Neural cell (in vitro differentiated cells): ENCODE measurements around the gene ZNF532. TPM values are rescaled to one million over a fixed set of nuclear protein-coding genes. Genes with fewer than 3 reads are reported as not detected.

ENCODE experiments used
- H2AFZ ChIP-seq: fragments of 200-600, 300-800 bp; sonication (generic), shearing (Covaris generic); 2 replicates; pipeline ENCODE4 v1.6.0; 2014; ENCODE audit warnings: low read depth, mild to moderate bottlenecking, antibody characterized with exemption, low read length, moderate library complexity
- H3F3A ChIP-seq: fragments of 200-600 bp; shearing (Covaris generic); 2 replicates; pipeline ENCODE4 v1.6.1; 2016; ENCODE audit warnings: mild to moderate bottlenecking, moderate library complexity, mixed read lengths, antibody characterized with exemption, low read length; ENCODE audit not compliant: insufficient read depth, poor library complexity, severe bottlenecking
- H3K27ac ChIP-seq: fragments of 200-600, 300-800 bp; sonication (generic), shearing (Covaris generic); 2 replicates; pipeline ENCODE4 v1.5.1; 2014; ENCODE audit warnings: mild to moderate bottlenecking, low read length, moderate library complexity
- H3K27me3 ChIP-seq: fragments of 300-800, 200-600 bp; sonication (generic), shearing (Covaris generic); 2 replicates; pipeline ENCODE4 v1.6.0; 2014; ENCODE audit warnings: mild to moderate bottlenecking, low read depth, low read length, moderate library complexity; ENCODE audit not compliant: insufficient read depth
- H3K36me3 ChIP-seq: fragments of 300-800, 200-600 bp; sonication (generic), shearing (Covaris generic); 2 replicates; pipeline ENCODE4 v1.5.1; 2014; ENCODE audit warnings: mild to moderate bottlenecking, antibody characterized with exemption, low read length, moderate library complexity; ENCODE audit not compliant: insufficient read depth
- H3K4me2 ChIP-seq: fragments of 300-800, 200-600 bp; sonication (generic), shearing (Covaris generic); 2 replicates; pipeline ENCODE4 v1.6.0; 2014; ENCODE audit warnings: mild to moderate bottlenecking, low read length
- H3K4me3 ChIP-seq: fragments of 300-800, 200-600 bp; sonication (generic), shearing (Covaris generic); 2 replicates; pipeline ENCODE4 v1.5.1; 2014; ENCODE audit warnings: mild to moderate bottlenecking, low read length, moderate library complexity
- H3K79me2 ChIP-seq: fragments of 200-600 bp; shearing (Covaris generic); replicated peaks from 2 replicates; pipeline ENCODE4 v1.6.0; 2014; ENCODE audit warnings: mild to moderate bottlenecking, low read length, moderate library complexity; ENCODE audit not compliant: insufficient read depth
- H3K9ac ChIP-seq: fragments of 300-800, 200-600 bp; sonication (generic), shearing (Covaris generic); 2 replicates; pipeline ENCODE4 v1.6.1; 2016; ENCODE audit warnings: mild to moderate bottlenecking, low read length, mixed read lengths
- H3K9me2 ChIP-seq: fragments of 200-600 bp; shearing (Covaris generic); 2 replicates; pipeline ENCODE4 v1.6.1; 2016; ENCODE audit warnings: mild to moderate bottlenecking, low read length, mixed read lengths; ENCODE audit not compliant: insufficient read depth
- H3K9me3 ChIP-seq: fragments of 200-600, 300-800 bp; sonication (generic), shearing (Covaris generic); 2 replicates; pipeline ENCODE4 v1.6.1; 2016; ENCODE audit warnings: mild to moderate bottlenecking, mixed run types, low read length, moderate library complexity, mixed read lengths
- H4K20me1 ChIP-seq: fragments of 200-600 bp; shearing (Covaris generic); 2 replicates; pipeline ENCODE4 v1.6.1; 2016; ENCODE audit warnings: mild to moderate bottlenecking, mixed run types; ENCODE audit not compliant: insufficient read depth
- CTCF ChIP-seq: fragments of 450-650 bp; IDR thresholded peaks from 2 replicates; pipeline ENCODE4 v1.5.1; 2014; ENCODE audit warnings: antibody characterized with exemption, mild to moderate bottlenecking, moderate library complexity; ENCODE audit not compliant: poor library complexity, severe bottlenecking
- EP300 ChIP-seq: fragments of 450-650 bp; conservative IDR thresholded peaks from 2 replicates; pipeline ENCODE4 v1.6.1; 2014; ENCODE audit warnings: antibody characterized with exemption, mild to moderate bottlenecking, moderate library complexity; ENCODE audit not compliant: poor library complexity, severe bottlenecking
- EZH2 ChIP-seq: fragments of 200-600, 300-800 bp; shearing (Covaris generic), sonication (generic); IDR thresholded peaks from 2 replicates; pipeline ENCODE4 v1.6.1; 2014; ENCODE audit warnings: antibody characterized with exemption, low read length, borderline replicate concordance, mild to moderate bottlenecking; ENCODE audit not compliant: insufficient read depth, poor library complexity, severe bottlenecking
- MXI1 ChIP-seq: fragments of 450-650 bp; conservative IDR thresholded peaks from 2 replicates; pipeline ENCODE4 v1.6.1; 2014; ENCODE audit warnings: antibody characterized with exemption, mild to moderate bottlenecking; ENCODE audit not compliant: poor library complexity, severe bottlenecking
- POLR2AphosphoS5 ChIP-seq: IDR thresholded peaks from 2 replicates; pipeline ENCODE4 v1.6.1; 2012
- RAD21 ChIP-seq: fragments of 450-650 bp; conservative IDR thresholded peaks from 2 replicates; pipeline ENCODE4 v1.6.1; 2014; ENCODE audit warnings: antibody characterized with exemption, mild to moderate bottlenecking, moderate library complexity
- REST ChIP-seq: IDR thresholded peaks from 2 replicates; pipeline ENCODE4 v1.6.1; 2012; ENCODE audit warnings: borderline replicate concordance
- SMC3 ChIP-seq: fragments of 450-650 bp; conservative IDR thresholded peaks from 2 replicates; pipeline ENCODE4 v1.6.1; 2014; ENCODE audit warnings: antibody characterized with exemption, mild to moderate bottlenecking, moderate library complexity; ENCODE audit not compliant: poor library complexity
- TAF1 ChIP-seq: IDR thresholded peaks from 2 replicates; pipeline ENCODE4 v1.6.1; 2012; ENCODE audit warnings: low read depth
- polyA plus RNA-seq: library from polyadenylated mRNA; depleted of rRNA; stranded (reverse); fragments of >200 nt; gene quantifications from 2 replicates; pipeline ENCODE4 v1.2.3, GENCODE V29; 2014

ZNF532 gene
- polyA plus RNA-seq, 1 donor from 2014 or later, result 119 TPM

- Histone ChIP-seq H3K27me3 (no peaks in the 10 kb centered on the region), H3K9me2 (no peaks in the 10 kb centered on the region), H3K4me2 (no peak overlapping the region), H3K4me3 (no peak overlapping the region), H3K79me2 (no peaks in the 10 kb centered on the region), H2AFZ (no peak overlapping the region), H3K27ac (no peak overlapping the region), H3K36me3 (no peaks in the 10 kb centered on the region), H3F3A (no peaks in the 10 kb centered on the region), H4K20me1 (no peaks in the 10 kb centered on the region), H3K9ac (no peak overlapping the region), H3K9me3 (no peaks in the 10 kb centered on the region)
- TF ChIP-seq SMC3 (no peak), EP300 (no peak), MXI1 (no peak), REST (no peak)
Observed at GRCh38 chr18:58992301-58993231, 127.9 kb downstream of the ZNF532 start.

- no peaks in the 10 kb centered on the region for H3K79me2 ChIP-seq
- no peaks in the 10 kb centered on the region for H3K9me3 ChIP-seq
- H4K20me1 ChIP-seq, result no peaks in the 10 kb centered on the region
- H3K9me2 ChIP-seq, result no peaks in the 10 kb centered on the region
- no peak overlapping the region for H3K4me3 ChIP-seq
- no peak overlapping the region for H3K4me2 ChIP-seq
- H3K27ac ChIP-seq, result no peak overlapping the region
- no peaks in the 10 kb centered on the region for H3K36me3 ChIP-seq
- TF ChIP-seq CTCF (no peak), RAD21 (no peak), REST (no peak), POLR2AphosphoS5 (no peak), SMC3 (no peak), TAF1 (no peak), EP300 (no peak), EZH2 (no peak)
- H3F3A ChIP-seq, result no peaks in the 10 kb centered on the region
- no peak overlapping the region for H2AFZ ChIP-seq
- H3K27me3 ChIP-seq, result no peaks in the 10 kb centered on the region
- no peak overlapping the region for H3K9ac ChIP-seq
Observed at GRCh38 chr18:58993260-58993659, 128.6 kb downstream of the ZNF532 start.
